Right lobe of liver (tissue), 6 donors: Measurements from ENCODE around the gene CRAMP1. TPM values are rescaled to one million over a fixed set of nuclear protein-coding genes. Genes with fewer than 3 reads are reported as not detected.
A peak's percentile ranks its signal among the peaks of the same experiment; 100 is the strongest.

Experiments
- ATAC-seq, 4 donors: fragments of 200-7000 bp; cut with Tn5 transposase; one replicate each; pipeline ENCODE4 v1.9.1; 2020; ENCODE audit warnings: mild to moderate bottlenecking in 4 of 4, moderate library complexity in 4 of 4
- DNase-seq, 3 donors: peaks; one replicate each; pipeline ENCODE4 v3.0.0-alpha.2; 2020
- H3K27ac ChIP-seq, 3 donors: fragments of 200-600 bp; one replicate each; pipeline ENCODE4 v1.8.0; 2022
- H3K27me3 ChIP-seq, 2 donors: fragments of 200-600 bp; one replicate each; pipeline ENCODE4 v1.8.0; 2022
- H3K36me3 ChIP-seq, 4 donors: fragments of 200-600 bp; sonication (generic) in 1 of 4; one replicate each; pipeline versions ENCODE4 v1.5.1 to v1.8.0; 2017 to 2022; ENCODE audit warnings: control low read depth in 1 of 4
- H3K4me1 ChIP-seq, 4 donors: fragments of 200-600 bp; sonication (generic) in 1 of 4; one replicate each; pipeline versions ENCODE4 v1.5.1 to v1.8.0; 2017 to 2022; ENCODE audit warnings: control low read depth in 1 of 4
- H3K4me3 ChIP-seq, 3 donors: fragments of 200-600 bp; one replicate each; pipeline ENCODE4 v1.8.0; 2022
- H3K9me3 ChIP-seq, 4 donors: fragments of 200-600 bp; sonication (generic) in 1 of 4; one replicate each; pipeline versions ENCODE4 v1.5.1 to v1.8.0; 2017 to 2022; ENCODE audit warnings: control low read depth in 1 of 4
- CTCF ChIP-seq, 4 donors: fragments of 200-600 bp in 3 of 4; fragments of 450-650 bp in 1 of 4; IDR thresholded peaks; one replicate each; pipeline versions ENCODE4 v1.5.1 to v1.8.0; 2016 to 2022; ENCODE audit warnings: antibody characterized with exemption in 4 of 4, mild to moderate bottlenecking in 2 of 4
- POLR2A ChIP-seq: fragments of 450-650 bp; IDR thresholded peaks from one replicate; pipeline ENCODE4 v1.6.1; 2017; ENCODE audit warnings: antibody characterized with exemption, mild to moderate bottlenecking
- WGBS: methylation state at CpG from one replicate; pipeline ENCODE4 v1.1.6; 2018; ENCODE audit warnings: low coverage, low lambda C conversion rate; ENCODE audit not compliant: insufficient coverage; ENCODE audit errors: missing lambda C conversion rate; 5-methylcytosine and 5-hydroxymethylcytosine counted together
- intact Hi-C, 2 donors: fragments of 100-400 bp; cut with DNase I; formaldehyde crosslinking; loops; one replicate each; pipeline versions ENCODE4 v1.11.2 to v1.14.1; 2022
- total RNA-seq, 6 experiments: library from RNA; depleted of rRNA in 2 of 6; stranded (reverse); fragments of >200 nt in 2 of 6; fragmentation: NEBNext Ultra II Directional in 3 of 6; extraction: Animal tissue kit (Norgen Biotek cat#: 25700) in 3 of 6; gene quantifications; one replicate each; pipeline versions ENCODE4 v1.1.0 to v1.2.4, GENCODE V29; 2016 to 2023
- donor health status: DM: no; HTN: yes; CAD: no.
- donor health status: DM: no; HTN: no; CAD: no.
- donor health status: DM: no; HTN: no; CAD: no.
- donor health status: DM: no; HTN: yes; CAD: no.
- donor health status: DM: no; HTN: yes; CAD: no.

The CRAMP1 gene
- total RNA-seq, 6 experiments from 2014 or later = 2.9 to 8.4 (median 5.8) TPM

GRCh38 chr16:1655269-1655807 lies 43.2 kb downstream of the CRAMP1 start:
- WGBS = 67% methylated on average over 3 of the region's 16 CpGs
- intact Hi-C loops = no loop called here
- TF ChIP-seq POLR2A (no peak), CTCF (IDR thresholded peaks at IDR 0.05) (no peak)
- Histone ChIP-seq H3K4me1 (no peaks in the 10 kb centered on the region), H3K4me3 (no peak overlapping the region), H3K27ac (no peak overlapping the region), H3K36me3 (peaks cover 0 to 59% (median 22%) of the 10 kb centered on the region in 4 donors), H3K9me3 (no peaks in the 10 kb centered on the region), H3K27me3 (no peaks in the 10 kb centered on the region)
- no peak for ATAC-seq
- DNase-seq = no peak

DNA sequence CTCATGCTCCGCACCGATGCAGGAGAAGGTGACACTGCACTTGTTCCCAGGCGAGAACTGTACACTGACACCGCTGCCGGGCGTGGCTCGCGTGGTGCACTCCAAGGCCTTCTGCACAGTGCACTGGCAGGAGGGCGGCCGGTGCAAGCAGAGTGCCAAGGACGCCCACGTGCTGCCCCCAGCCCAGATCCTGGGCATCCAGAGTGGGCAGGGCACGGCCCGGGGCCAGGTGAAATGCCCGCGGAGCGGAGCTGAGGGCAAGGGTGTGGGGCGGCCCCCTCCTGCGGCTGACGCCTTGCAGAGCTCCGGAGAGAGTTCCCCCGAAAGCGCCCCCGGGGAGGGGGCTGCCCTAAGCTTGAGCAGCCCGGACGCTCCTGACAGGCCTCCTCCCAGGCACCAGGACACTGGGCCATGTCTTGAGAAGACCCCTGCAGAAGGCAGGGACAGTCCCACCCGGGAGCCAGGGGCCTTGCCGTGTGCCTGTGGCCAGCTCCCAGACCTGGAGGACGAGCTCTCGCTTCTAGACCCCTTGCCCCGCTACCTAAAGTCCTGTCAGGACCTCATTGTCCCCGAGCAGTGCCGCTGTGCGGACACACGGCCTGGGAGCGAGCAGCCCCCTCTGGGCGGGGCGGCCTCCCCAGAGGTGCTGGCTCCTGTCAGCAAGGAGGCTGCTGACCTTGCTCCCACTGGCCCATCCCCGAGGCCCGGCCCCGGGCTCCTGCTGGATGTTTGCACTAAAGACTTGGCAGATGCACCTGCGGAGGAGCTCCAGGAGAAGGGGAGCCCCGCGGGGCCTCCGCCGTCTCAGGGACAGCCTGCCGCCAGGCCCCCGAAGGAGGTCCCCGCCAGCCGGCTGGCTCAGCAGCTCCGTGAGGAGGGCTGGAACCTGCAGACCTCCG lies 44.0 kb downstream of the CRAMP1 start:
- Histone ChIP-seq H3K36me3 (peaks cover 0 to 63% (median 22%) of the 10 kb centered on the region in 4 donors), H3K4me1 (no peaks in the 10 kb centered on the region), H3K9me3 (no peaks in the 10 kb centered on the region), H3K27me3 (no peaks in the 10 kb centered on the region), H3K27ac (no peak overlapping the region), H3K4me3 (no peak overlapping the region)
- ATAC-seq (peak in 1 of 4 donors; percentile 4), DNase-seq (no peak)
- intact Hi-C loops = no loop called here
- 87% methylated on average over 6 of the region's 52 CpGs for WGBS
- TF ChIP-seq CTCF (IDR thresholded peaks at IDR 0.05) (no peak), POLR2A (no peak)

DNA sequence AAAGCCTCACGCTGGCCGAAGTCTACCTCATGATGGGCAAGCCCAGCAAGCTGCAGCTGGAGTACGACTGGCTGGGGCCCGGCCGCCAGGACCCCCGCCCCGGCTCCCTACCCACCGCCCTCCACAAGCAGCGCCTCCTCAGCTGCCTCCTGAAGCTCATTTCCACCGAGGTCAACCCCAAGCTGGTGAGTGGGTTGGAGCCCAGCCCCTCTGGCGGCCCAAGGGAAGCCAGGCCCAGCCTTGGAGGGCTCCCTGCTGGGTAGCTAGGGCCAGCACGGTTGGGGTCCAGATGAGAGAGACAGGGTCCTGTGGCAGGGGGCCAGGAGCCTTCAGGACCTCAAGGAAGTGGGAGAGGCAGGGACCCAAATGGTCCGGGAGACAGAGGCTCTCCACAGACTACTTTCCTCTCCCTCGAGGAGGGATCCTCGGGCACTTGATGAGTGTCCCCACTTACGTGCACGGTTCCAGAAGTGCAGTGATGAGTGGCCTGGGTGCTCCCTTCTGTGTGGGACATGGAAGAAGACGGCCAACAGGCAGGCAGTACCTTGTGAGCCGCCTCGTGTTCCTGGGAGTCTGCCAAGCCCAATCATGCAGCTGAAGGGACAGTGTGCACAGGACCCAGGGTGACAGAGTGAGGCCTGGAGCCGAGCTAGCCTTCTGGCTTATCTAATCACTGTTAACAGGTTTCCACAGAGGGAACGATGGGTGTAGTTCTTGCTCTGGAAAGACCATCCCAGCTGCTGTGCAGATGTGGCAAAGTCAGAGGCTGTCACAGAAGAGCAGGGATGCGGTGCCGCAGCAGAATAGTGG lies 44.9 kb downstream of the CRAMP1 start:
- H3K9me3 ChIP-seq = no peaks in the 10 kb centered on the region
- intact Hi-C loops = no loop called here
- H3K27ac ChIP-seq = no peak overlapping the region
- 50% methylated on average over 3 of the region's 24 CpGs for WGBS
- H3K36me3 ChIP-seq = peaks cover 0 to 68% (median 24%) of the 10 kb centered on the region in 4 donors
- DNase-seq = no peak
- no peak for ATAC-seq
- no peak for TF ChIP-seq POLR2A
- TF ChIP-seq CTCF (IDR thresholded peaks at IDR 0.05) = no peak
- no peak overlapping the region for H3K4me3 ChIP-seq
- no peaks in the 10 kb centered on the region for H3K4me1 ChIP-seq
- no peaks in the 10 kb centered on the region for H3K27me3 ChIP-seq

- 80% methylated on average over 1 of the region's 13 CpGs for WGBS
- DNase-seq = no peak
- no peak for ATAC-seq
- Histone ChIP-seq H3K4me1 (no peaks in the 10 kb centered on the region), H3K27ac (no peak overlapping the region), H3K9me3 (no peaks in the 10 kb centered on the region), H3K36me3 (peaks cover 0 to 71% (median 24%) of the 10 kb centered on the region in 4 donors), H3K27me3 (no peaks in the 10 kb centered on the region), H3K4me3 (no peak overlapping the region)
- no peak for TF ChIP-seq POLR2A
- TF ChIP-seq CTCF (IDR thresholded peaks at IDR 0.05) = no peak
- intact Hi-C loops = no loop called here
Observed at GRCh38 chr16:1657841-1658240, 45.7 kb downstream of the CRAMP1 start.
